Left forelimb (tissue), 1 donor: ENCODE results near the gene EVA1B.

Source experiments
- DNase-seq: peaks from one replicate; pipeline ENCODE4 v3.0.0-alpha.2; 2018; ENCODE audit warnings: low spot score

Gene EVA1B

DNA sequence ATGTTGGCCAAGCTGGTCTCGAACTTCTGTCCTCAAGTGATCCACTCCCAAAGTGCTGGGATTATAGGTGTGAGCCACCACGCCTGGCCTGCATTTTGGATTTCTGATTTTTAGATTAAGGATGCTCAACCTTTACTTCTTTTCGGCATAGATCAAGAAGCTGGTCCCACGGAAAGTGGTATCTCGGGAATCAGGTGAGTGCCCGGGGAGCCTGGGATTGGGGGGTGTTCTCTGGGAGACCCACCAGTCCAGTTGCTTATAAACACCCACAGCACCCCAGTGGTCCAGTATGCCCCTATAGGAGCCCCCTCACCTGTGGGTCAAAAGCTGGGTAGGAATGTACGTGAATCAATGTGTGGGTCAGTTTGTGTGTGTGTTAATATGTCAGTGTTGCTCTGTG, 14.0 kb downstream of the EVA1B start:
- no peak for DNase-seq

DNA sequence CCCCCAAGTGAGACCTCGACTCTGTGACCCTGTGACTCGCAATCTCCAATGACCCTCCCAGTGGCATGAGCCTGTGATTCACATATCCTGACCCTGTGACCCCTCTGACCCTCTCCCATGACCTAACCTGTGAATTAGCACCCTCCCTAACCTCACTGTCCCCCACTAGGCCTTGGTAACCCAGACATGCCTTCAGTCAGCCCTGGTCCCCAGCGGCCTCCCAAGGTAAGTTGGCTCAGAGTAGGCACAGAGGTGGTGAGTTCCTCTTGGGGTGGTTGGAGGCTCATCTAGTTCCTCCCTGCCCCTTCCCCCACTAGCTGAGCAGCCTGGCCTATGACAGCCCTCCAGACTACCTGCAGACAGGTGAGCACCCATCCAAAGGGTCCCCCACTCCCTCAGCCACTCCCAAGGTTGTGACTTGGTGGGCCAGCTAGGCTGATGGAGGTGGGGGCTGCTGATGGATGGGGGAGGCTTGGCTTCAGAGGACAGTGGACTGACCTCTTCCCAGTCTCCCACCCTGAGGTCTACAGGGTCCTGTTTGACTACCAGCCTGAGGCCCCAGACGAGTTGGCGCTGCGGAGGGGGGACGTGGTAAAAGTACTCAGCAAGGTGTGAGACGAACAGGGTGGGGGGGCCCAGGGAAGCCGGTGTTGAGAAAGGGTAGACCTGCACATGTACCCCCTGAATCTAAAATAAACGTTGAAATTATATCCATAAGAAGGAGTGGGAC, 15.7 kb downstream of the EVA1B start:
- DNase-seq = no peak

DNA sequence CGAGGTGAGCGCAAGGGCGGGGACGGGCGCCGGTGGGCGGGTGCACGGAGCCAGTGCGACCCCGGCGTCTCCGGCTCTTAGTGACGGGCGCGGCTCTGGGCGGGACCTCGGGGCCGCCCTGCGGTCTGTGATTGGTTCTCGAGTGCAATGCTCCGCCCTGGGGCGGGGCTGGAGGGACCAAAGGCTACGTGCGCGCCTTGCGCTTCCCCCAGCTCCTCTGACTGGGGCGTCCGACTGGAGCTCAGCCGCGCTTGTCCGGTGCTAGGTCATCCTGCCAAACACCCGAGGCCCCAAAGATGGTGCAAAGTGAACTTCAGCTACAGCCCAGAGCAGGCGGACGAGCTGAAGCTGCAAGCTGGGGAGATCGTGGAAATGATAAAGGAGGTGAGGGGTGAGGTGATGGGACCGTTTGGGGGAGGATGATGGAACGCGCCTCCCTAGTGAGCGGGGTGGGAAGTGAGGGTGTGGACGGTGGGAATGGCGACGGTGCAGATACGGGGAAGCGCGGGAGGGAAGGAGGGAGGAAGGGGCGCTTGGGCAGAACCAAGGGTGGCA, 16.5 kb downstream of the EVA1B start:
- peak; percentile 94 for DNase-seq

DNA sequence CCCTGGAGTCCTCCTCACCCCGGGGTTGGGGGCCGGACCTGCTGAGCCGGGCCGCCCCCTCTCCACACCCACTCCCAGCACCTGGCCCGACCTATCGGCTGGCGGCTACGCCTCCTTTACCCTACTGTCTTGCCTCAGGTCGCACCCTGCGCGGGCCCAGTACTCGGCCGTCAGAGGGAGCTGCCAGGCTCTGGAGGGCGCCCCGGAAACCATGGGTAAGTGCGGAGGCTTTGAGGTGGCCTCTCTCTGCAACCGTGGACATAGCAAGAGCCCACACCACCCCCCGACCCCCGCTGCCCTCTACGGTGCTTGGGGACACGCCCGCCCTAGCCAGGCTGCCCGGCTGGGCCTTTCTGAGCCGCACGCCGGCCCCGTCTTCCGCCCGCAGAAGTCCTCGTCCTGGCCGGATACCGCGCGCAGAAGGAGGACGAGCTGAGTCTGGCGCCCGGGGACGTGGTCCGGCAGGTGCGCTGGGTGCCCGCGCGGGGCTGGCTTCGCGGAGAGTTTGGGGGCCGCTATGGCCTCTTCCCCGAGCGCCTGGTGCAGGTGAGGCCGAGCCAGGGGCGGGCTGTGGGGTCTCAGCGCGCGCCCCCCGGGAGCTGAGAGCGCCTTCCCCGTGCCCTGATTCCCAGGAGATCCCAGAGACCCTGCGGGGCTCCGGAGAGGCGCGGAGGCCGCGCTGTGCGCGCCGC, 17.1 kb downstream of the EVA1B start, which contains the start of gene SH3D21:
TSS of gene SH3D21 (plus strand) at position 159 of the 692 bp plus-strand sequence. CDS start at position 212, 53 bp downstream.
- DNase-seq = no peak

DNA sequence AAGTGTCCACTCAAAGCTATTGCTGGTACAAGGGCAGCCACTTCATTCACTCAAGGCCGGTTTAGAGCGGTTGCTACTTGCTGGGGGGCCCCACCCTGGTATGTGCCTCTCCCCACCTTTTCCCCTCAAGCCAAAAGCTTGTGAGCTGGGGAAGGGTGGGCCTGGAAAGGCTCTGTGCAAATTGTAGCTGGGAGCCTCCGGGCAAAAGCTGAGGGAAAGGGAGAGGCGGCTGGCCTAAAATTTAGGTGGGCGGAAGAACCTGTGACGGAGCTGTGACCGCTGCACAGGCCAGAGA, 17.6 kb downstream of the EVA1B start:
- no peak for DNase-seq

DNA sequence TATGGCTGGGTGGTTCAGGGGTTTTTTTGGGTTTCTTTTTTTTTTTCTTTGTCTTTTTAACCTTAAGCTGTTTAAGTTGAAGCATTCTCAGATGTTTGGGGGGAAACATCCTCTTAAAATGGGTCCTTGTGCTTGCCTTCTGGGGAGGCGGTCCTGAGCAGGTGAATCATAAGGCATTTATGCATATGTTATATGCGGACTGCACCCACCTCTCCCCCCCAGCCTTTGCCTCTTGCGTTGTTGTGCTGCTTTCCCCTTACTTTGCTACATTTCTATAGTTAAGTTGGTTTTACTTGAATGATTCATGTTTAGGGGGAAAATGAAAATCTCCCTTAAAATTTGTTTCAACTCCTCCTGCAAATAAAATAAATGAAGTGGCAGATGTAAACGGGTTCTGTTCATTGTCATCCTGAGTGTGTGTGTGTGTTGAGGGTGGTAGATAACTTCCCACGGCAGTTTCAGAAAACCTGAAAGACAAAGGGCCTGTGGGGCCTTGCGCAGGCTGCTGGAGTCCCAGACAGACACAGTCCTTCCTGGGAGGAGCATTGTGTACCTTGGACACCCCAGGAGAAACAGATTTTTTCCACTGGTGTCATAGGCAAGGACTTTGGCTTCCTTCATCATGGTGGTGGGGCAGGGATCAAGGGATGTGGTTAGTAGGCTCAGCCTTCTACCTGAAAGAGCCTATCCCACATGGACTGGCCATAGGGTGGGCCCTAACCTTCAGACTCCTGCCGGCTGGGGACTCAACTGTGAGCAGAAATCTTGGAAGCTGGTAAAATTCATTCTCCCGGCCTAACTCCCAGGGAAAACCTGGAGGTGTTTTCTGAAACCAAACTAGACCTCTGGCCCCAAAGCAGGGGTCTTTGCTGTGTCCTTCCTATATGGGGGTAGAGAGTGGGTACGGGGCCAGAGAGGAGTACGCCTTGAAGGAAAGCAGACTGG, 18.2 kb downstream of the EVA1B start:
- DNase-seq = no peak

DNA sequence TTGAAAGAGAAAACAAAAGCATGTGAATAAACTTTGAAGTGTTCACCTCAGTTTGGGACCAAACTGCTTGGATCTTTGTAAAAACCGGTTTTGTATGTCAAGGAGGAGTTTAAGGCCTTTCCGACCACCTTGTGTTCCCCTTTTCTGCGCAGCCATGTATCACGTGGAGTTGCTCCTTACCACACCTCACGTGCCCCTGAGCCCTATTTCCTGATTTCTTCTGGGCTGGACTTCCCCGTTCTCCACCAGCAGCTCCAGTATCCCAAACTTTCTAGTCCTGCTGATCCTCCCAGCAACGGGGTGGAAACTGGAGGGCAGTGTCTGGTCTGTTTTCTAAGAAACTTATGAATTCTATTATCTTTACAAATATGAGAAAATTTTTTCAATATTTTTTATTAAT, 18.9 kb downstream of the EVA1B start:
- DNase-seq = no peak

DNA sequence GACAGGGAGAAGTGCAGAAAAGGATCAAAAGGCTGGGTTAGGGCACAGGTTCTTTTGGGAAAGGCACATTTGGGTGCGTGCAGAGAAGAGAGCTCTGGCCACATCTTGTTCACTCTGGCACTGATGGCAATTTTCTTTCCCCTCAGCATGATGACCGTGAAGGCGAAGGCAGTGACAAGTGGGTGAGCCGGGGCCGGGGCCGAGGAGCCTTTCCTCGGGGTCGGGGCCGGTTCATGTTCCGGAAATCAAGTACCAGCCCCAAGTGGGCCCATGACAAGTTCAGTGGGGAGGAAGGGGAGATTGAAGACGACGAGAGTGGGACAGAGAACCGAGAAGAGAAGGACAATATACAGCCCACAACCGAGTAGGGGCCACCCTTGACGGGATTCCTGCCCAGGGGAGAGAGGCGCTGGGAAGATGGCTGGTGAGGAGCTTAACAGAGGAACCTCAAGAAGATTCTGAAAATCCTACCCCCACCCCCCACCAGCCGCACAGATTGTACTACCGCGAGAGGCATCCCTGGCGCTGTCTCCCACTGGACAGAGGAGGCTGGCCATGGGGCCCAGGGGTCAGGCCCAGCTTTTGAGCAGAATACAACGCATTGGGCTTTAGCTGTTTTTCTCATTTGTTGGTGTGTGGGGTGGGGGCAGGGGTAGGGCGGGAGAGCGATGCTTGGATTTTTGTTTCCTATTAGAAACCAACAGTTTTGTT, 19.6 kb downstream of the EVA1B start:
- DNase-seq = no peak

DNA sequence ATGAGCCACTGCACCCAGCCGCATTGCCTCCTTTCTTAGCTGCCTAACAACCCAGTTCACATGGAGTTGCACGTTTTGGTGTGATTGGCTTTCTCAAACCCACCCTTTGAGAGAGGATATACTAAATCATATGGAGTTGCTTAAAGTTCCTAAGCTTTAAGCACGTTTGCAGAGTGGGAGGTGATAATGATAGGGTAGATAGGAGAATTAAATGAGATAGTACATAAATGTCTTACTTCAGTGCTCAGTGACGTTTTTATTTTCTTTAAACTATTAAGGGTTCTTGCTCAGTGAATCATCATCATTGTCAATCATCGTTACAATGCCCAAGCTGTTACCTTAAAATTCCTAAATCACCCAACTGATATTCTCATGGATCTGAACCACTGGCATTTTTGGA, 20.2 kb downstream of the EVA1B start:
- no peak for DNase-seq

DNA sequence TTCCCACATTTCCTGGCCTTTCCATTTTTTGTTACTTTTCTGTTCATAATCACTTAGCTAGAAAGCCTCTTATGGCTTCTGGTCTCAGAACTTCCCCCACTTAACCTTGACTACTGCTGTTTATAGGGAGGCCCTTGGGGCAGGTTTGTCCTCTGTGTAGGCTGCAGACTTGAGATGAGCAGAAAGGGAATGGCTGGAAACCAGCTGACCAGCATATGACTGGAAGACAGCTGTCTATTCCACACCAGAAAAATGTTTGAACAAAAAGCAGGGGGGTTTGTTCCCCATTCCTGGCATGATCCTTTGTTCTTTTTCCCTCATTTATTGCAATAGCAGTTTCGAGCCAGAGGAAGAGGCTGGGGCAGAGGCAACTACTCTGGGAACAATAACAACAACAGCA, 22.2 kb downstream of the EVA1B start:
- DNase-seq = no peak

DNA sequence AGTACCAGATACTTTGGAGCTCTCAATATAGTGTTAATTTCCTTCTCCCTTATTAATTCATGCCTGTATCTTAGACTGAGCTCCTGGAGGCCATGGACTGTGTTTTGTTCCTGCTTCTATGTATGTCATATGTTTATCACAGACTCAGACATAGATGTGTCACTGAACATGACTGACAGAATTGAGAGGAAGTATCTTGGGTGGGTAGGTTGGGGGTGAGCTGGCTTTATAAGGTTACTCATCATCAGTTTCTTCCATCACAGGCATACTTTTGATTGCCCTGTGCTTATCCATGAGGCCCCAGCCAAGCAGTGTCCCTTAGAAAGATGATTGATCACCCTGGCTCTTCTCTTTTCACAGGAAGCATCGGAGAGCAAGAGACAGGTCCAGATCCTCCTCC, 22.9 kb downstream of the EVA1B start:
- no peak for DNase-seq

DNA sequence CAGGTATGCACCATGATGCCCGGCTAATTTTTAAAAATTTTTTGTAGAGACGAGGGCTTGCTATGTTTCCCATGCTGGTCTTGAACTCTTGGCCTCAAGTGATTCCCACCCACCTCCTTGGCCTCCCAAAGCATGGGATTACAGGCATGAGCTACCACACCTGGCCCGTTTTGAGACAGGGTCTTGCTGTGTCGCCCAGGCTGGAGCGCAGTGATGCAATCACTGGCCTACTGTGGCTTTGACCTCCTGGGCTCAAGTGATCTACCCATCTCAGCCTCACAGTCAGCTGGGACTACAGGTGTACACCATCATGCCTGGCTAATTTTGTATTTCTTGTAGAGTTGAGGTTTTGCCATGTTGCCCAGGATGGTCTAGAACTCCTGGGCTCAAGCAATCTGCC, 24.8 kb downstream of the EVA1B start:
- no peak for DNase-seq

DNA sequence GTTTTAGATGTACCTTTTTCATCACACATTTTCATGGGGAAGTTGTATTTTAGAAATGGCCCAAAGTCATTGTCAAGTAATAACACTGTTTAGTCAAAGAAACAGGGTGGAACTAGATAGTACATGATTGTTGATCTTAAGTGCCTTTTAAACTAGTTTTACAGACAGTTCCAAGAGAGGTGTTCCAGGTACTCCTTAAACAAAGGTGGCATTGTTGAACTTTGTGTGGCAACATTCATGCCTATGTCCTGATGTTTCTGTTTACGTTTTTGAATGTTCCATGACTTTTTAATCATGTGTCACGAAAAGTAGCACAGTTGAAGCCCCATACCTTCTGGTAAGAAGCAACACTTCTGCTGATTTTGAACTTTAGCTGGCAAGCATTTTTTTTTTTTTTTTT, 26.4 kb downstream of the EVA1B start:
- no peak for DNase-seq

DNA sequence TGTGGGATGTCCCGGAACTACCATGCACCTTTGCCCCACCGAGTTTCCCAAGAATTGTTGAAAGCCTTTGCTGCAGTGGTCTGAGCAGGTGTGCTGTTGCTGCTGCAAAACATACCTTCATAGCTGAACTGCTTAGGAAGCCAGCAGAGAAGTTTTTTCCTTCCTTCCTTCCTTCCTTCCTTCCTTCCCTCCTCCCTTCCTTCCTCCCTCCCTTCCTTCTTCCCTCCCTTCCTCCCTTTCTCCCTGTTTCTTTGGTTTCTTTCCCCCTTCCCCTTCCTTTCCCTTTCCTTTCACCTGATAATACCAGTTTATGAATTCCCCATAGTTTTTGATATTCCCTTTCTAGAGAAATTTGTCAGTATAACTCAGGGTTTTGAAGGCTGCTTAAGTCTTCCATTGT, 28.1 kb downstream of the EVA1B start:
- no peak for DNase-seq

DNA sequence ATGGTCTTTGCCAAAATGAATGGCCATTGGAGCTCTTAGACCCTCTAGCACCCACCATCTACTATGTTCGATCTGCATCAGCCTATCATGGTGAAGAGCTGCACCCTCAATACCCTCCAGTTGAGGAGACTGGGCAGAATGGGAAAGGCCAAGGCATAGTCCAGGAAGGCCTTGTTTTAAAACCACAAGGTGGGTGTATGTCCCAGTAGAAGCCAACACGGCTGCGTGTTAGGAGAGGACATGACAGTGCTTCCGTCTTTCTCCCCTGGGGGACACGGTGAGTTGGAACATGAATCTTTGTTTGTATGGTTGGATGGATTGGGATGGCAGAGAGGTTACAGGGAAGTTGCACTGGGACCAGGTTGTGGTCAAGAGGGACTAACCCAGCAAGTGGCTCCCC, 35.9 kb downstream of the EVA1B start:
- DNase-seq = no peak

DNA sequence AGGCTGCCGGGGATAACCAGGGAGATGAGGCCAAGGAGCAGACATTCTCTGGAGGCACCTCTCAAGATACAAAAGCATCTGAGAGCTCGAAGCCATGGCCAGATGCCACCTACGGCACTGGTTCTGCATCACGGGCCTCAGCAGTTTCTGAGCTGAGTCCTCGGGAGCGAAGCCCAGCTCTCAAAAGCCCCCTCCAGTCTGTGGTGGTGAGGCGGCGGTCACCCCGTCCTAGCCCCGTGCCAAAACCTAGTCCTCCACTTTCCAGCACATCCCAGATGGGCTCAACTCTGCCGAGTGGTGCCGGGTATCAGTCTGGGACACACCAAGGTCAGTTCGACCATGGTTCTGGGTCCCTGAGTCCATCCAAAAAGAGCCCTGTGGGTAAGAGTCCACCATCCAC, 36.6 kb downstream of the EVA1B start:
- DNase-seq = no peak

DNA sequence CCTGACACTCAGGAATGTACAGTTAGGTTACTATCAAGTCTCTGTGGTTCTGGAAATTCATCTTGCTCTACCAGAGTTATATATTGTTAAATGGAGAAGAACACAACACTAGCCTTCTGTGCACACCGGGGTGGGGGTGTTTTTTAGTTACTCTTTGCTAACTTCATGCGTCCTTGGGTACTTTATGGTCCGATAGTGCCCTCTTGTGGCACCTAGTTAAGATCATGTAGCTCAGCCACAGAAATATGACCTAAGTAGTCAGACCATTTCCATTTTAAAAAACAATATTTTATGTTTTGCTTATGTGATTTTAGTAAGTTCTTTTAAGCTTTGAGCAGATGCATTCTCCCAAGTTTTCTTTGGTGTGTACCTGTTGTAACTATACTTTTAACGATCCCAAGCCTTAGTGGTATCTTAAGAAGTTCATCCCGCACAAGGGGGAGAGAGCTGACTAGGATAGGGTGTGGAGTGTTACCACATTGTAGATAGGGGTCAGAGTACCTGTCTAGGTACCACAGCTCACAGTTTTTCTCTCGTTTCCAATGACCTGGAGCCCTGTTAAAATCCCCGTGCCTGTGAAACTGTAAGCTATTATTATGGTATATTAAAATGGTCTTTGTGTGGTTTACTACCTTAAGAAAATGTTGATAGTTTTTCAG, 37.9 kb downstream of the EVA1B start:
- no peak for DNase-seq

DNA sequence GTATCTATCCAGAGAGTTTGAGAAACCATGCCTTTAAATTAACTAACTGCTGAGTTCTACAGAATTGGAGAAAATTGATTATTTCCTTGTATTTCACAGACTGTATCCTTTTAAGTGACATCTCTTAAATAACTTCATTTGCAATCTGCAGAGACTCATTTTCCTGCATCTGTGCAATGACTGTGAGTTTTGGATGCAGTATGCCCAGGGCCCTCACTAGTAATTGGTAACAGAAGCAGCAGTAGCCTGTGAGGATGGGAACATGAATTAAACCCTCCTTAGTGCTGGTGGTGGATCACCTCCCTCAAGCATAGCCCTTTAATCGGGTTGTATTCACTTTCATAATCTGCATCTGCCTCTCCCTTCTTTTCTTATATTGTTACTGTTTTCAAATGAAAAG, 38.9 kb downstream of the EVA1B start:
- no peak for DNase-seq

DNA sequence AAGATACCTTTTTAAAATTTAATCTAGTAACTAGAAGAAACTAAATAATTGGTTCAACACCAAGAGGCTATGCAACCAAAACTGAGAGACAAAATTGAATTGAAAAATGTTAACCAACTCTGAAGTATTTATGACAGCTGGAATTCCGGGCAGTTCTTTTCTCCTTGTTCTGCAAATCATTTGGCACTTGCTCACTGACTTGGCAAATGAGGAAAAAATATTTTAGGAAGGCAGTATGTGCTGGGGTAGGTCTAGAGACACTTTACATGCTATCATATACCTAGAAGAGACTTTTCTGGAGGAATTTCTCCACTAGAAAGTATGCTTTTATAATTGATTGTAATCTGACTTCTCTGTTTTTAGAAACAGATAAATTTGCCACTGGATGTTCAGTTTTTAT, 39.4 kb downstream of the EVA1B start:
- no peak for DNase-seq

DNA sequence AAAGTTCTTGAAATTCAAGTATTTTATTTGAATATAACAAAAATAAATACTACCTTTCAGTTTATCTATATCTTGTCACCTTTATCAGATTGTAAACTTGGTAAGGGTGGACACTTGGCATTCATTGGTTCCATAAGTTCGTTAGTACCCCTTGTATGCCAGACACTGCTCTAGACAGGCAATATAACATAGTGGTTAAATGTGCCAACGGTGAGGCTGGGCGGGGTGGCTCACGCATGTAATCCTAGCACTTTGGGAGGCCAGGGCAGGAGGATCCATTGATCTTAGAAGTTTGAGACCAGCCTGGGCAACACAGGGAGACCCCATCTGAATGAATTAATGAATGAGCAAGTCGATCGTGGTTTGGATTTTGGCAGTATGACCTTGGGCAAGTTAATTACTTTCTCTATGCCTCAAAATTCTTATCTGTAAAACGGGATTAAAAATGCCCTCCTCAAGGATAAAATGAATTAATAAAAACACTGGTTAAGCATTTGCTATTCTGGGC, 43.6 kb downstream of the EVA1B start:
- no peak for DNase-seq

DNA sequence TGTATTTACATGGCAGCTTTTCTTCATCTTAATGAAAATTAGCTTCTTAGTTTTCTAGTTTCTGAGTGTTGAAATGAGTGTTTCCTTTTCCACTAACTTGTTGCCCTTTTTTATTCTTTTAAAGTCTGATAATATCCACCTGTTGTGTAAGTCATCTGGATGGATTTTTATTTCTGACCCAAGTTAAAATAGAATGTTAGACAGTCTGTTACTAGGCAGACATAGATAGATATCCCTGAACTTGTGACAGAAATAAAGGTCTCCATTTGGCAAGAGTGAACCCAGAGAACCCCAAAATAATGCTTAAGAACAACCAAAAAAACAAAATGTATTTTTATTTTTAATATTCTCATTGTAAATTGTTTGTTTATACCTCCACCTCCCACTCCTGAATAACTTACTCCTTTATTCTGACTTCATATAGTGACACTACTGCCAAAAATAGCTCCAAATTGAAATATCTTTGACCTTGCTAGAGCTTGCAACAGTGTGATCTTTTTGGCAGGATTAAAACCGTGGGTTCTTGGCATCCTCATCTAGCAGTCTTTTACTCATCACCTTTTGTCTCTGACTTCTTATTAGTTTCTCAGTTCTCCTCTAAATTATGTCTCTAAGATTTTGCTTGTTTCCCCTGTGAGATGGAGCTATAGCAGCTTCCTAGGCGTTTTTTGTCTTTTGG, 44.2 kb downstream of the EVA1B start:
- no peak for DNase-seq
